Stimulated activated CD4-positive, alpha-beta T cell treated with anti-CD3 and anti-CD28 coated beads, Interleukin-15, amount 100 ng/mL, for 24 hours (primary cell): ENCODE data around the gene CDC40.
A peak's percentile ranks its signal among the peaks of the same experiment; 100 is the strongest.
"Not testable (repeated sequence)": the region's sequence is repeated elsewhere in the genome, so short reads cannot be mapped to it uniquely, and the experiment has no call there.

Source experiments
- DNase-seq: peaks from one replicate; pipeline ENCODE4 v3.0.0-alpha.2; 2020

The CDC40 gene

DNA sequence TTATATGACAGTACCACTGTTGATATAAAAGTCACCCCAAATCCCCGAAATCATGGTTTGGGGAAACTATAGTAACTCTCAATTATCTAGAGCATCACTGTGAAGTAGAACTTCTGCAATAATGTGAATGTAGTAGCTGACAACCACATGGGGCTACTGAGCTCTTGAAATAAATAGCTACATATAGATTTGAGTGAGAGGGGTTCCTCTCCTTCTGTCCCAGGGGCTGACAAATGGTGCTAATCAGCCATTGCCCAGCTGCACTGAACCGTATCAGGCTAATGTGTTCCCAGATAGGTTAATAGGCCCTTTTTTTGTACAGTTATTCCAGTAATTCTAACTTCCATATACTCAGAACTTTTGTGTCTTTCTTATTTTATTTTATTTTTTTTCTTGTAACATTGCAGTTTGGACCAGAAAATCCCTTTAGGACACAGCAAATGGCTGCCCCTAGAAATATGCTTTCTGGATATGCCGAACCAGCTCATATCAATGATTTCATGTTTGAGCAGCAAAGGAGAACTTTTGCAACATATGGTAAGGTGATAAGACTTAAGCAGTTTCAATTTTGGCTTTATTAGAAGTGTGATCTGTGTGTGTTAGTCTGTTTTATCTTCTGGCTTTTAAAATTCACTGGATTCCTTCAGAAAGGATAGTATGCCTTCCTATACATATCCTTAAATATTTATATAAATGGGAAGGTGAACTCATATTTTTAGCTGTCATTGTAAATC, 21.1 kb downstream of the CDC40 start:
- DNase-seq: no peak

DNA sequence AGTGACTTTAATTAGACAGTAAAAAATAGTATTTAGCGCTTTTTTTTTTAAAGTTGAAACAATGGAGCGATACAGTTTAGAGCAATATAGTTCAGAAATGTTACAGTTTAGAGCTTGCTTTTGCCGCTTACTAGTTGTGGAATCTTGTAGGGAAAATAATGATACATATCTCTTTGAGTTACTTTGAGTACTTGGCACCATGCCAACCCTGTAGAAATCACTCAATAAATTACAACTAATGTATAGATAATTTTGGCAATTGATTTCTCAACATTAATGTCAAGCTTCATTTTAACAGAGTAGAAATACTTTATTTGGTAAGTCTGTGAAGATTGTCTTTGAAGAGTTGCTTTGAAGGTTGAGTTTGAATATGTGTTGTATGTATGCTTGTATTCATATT, 27.4 kb downstream of the CDC40 start:
- DNase-seq: no peak

DNA sequence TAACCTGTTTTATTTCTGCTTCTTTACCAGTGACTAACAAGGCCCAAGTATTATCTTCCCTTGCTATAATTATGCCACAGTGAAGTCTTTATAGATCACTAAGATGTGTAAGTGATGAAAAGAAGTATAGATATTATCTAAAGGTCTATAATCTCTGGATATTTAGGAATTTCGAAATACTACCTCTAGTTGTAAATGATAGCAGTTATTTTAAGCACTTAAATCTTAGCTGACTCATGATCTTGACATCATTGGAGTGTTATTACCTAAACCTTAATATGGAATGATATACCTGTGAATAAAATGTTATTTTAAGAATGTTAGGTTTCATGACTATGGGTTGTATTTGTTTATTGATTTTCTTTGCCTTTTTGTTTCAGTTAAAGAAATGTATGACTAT, 31.5 kb downstream of the CDC40 start:
- DNase-seq: no peak

DNA sequence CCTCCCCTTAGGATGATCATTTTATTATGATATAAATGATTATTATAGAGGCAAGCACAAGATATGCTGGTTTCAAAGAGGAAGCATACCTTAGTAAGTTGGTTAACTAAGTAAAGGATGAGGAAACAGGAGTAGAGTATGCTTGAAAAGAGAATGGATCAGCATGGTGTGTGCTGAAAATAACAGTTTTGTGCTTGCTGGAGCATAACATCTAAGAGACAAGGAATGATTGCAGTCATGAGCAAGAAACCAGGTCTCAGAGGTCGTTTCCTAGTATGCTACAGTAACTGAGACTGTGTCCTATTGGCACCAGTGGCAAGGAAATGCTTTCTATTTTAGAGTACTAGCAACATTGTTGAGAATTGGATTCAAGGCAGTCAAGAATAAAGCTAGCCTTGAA, 34.1 kb downstream of the CDC40 start:
- DNase-seq: no peak

DNA sequence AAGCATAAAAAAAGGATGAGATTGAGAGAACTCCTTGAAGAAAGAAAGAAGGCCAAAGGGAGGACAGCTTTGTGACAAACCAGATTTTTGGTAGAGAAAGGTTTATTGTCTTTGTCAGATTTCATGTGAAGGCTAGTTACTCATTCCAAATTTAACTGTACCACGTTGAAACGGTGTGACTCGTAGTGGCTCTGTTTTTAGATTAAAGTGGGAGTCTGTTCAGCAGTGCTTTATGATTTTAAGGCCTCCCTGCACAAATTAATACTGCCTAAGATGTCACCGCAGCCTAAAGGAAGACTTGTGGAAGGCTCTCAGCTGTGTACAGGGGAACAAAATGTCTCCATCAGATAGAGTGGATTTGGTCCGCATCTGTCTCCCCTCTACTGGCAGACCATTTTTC, 35.9 kb downstream of the CDC40 start:
- no peak for DNase-seq

DNA sequence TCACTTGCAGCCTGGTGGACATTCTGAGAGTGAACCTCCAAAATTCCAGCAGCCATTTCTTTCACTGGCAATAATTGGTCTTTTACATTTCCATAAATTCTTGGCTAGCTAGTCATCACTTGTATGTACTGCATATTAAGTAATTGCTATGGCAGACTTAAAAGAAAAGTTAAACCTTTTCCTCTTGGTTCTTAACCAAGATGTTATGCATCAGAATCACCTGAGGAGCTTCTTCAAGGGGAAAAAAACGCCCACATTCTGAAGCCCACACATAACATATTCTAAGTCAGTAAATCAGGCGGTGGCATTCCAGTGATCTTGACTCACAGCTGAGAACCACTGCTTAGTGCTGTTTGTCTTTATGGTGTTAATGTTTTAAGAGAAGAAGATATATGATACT, 37.0 kb downstream of the CDC40 start:
- DNase-seq: no peak

DNA sequence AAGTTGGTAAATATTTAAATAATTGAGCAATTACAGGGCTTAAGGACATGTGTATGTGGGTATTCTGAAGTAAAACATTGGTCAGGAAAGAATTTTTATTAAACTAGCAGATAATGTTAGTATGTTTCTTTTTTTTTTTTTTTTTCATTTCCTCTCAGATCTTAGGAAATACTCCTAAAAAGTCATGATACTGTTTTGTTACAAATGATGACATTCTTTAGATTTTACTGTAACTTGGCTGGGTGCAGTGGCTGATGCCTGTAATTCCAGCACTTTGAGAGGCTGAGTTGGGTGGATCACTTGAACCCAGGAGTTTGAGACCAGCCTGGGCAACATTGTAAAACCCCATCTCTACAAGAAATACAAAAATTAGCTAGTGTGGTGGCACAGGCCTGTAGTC, 41.5 kb downstream of the CDC40 start:
- no peak for DNase-seq

DNA sequence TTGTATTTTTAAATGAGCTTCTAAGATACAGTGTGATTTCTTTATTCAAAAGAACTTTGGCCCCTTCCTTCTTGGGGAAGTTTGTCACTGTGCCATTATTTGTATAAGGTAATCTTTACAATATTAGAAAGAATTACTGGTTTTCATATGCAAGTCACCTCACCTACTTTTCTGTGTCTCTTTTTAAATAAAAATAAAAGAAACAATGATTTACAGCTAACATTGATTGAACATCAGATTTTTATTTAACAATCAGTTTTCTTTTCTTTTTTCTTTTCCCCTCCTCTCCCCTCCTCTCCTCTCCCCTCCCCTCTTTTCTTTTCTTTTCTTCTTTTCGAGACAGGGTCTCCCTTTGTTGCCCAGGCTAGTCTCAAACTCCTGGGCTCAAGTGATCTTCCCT, 46.0 kb downstream of the CDC40 start:
- DNase-seq: no peak

DNA sequence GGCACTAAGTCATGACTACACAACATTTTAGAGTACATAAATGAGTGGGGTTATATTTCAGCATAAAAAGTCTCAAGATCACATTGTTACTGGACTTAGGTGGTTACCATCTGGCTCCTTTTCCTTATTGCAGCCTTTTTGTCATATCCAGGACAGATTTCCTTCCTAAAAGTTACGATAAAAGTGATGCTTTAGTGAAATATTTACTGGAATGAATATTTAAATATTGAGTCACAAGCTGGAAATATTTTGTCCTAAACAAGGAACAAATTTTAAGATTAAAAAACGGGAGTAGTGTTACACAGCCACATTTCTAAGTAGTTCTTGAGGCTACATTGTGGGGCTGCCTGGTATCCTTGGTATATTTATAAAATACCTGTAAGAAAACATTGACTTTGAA, 52.2 kb downstream of the CDC40 start:
- DNase-seq: no peak

DNA sequence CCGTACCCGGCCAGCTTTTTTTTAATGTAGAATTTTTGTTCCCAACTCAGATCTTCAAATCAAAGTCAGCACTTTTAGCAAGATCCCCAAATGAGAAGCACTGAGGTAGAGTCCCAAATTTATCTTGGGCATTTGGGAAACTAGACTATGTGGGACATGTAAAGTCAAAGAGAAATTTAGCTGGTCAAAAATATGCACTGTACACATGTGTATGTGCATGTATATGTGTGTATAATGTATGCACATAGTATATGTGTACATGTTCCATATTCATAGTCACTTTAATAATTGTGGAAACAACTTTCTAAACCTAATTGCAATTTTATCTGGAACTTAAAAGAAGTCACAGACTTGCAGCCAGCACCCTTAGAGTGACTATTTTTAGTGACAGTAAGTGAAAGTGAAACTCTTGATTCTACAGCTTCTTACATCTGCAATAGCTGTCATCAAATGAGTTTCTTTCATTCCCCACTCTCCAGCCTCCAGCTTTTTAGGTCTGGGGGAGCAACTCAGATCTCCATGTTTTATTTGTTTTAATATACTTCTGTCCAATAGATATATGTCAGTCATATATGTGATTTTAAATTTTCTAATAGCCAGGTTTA, 53.6 kb downstream of the CDC40 start:
- no peak for DNase-seq

DNA sequence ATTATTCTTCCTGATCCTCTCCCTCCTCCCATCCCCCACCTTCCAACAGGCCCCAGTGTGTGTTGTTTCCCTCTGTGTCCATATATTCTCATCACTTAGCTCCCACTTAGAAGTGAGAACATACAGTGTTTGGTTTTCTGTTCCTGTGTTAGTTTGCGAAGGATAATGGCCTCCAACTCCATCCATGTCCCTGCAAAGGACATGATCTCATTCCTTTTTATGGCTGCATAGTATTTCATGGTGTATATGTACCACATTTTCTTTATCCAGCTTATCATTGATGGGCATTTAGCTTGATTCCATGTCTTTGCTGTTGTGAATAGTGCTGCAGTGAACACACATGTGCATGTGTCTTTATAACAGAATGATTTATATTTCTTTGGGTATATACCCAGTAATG, 55.8 kb downstream of the CDC40 start:
- DNase-seq: not testable (repeated sequence)

DNA sequence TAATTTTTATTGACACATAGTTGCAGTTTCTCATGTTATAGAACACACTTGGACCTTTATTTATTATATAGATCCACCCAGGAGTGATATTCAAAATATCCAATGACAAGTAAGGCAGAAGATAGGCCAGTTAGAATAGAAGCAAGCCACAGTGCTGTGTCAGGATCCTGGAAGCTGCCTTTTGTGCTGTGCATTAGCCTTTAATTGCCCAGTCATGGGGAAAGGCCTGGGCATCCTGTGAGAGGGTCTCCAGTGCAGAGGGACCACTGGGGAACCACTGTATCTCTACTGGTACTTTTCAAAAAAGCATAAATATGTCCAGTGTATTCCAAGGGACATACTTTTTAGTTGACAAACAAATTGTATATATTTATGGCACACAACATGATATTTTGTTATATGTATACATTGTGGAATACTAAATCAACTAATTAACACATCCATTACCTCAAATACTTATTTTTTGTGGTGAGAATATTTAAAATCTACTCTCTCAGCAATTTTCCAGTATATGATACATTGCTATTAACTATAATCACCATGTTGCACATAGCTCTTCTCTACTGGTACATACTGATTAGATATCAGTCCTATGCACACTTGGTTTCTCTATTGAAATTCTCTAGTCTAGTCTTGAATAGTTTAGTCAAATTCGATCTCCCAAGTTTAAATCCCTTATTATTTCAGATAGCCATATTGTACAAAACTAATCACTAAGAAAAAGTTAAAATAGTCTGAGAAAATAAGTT, 59.5 kb downstream of the CDC40 start:
- no peak for DNase-seq

DNA sequence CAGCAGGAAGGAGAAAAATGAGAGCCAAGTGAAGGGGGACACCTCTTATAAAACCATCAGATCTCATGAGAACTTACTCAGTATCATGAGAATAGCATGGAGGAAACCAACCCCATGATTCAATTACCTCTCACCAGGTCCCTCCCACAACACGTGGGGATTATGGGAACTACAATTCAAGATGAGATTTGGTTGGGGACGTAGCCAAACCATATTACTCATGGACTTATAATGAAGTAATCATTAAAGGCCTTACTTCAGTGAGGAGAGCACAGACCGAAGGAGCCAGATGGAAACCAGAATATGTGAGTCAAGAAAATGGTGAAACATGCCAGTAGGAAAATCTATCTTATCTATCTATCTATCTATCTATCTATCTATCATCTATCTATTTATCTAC, 64.4 kb downstream of the CDC40 start:
- DNase-seq: not testable (repeated sequence)

DNA sequence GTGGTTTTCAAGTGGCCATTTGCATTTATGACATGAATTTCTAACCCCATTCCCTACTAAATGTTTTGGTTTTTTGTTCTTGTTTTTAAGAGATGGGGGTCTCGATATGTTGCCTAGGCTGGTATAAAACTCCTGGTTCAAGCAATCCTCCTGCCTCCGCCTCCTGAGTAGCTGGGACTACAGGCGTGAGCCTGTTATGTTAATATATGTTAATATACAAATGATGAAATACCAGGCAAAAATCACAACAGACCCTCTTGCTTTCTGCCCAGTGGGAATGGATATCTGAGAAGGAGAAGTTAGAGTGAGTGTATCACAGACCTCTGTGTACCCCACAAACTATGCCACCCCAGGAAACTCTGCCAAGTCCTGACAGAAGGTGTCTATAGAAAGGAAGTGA, 66.2 kb downstream of the CDC40 start:
- DNase-seq: no peak

DNA sequence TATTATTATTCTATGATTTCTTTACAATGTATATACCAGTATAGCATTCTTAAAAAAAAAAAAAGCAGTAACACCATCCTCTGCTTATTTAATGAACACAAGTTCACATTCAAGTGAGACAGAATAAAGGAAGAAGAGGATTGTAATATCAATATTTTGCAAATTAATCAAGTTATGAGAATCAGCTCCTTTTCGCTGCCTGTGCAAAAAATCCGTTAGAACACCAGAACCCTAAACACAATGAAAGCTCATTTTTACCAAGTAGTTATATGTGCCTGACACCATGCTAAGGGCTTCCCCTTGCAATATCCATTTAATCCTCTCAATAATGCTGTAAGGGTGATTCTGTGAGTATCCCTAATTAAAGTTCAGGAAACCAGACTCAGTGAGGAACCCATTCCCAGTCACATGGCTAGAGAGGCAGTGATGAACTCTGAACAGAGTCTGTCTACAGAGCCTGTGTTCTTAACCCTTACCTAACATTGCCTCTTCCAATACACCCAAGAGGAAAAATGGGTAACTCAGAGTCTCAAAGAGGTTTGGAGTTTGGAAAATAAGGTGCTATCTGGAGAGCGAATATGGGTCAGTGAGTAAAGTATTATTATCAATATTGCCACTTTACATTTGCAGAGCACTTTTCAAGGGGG, 66.8 kb downstream of the CDC40 start:
- DNase-seq: no peak

DNA sequence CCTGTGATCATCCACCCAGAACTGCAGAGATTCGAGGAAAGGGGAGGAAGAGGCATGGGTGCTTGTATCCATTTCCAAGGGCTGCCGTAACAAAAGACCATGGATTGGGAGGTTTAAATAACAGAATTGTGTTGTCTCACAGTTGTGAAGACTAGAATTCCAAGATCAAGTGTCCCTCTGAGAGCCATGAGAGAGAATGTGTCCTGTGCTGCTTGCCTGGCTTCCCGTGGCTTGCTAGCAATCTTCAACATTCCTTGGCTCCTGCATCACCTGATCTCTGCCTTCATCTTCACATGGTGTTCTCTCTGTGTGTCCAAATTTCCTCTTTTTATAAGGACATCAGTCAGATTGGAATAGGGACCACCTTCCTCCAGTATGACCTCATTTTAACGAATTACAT, 69.8 kb downstream of the CDC40 start:
- DNase-seq: no peak

DNA sequence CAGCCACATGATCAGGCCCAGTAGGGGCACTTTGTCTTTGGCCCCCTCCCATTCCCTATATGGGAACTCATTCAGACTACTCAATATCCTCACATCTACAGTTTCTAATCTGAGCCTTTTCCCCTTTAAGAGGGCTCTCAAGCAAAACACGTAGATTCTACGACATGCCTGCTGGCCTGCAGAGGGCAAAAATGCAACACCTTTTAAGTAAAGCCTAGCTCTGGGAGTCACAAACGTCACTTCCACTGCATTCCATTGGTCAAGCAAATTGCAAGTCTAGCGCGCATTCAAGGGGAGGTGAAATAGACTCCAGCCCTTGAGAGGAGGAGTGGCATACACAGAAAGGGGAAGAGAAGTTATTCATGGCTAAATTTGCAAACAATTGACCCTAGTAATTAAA, 70.6 kb downstream of the CDC40 start:
- DNase-seq: no peak

DNA sequence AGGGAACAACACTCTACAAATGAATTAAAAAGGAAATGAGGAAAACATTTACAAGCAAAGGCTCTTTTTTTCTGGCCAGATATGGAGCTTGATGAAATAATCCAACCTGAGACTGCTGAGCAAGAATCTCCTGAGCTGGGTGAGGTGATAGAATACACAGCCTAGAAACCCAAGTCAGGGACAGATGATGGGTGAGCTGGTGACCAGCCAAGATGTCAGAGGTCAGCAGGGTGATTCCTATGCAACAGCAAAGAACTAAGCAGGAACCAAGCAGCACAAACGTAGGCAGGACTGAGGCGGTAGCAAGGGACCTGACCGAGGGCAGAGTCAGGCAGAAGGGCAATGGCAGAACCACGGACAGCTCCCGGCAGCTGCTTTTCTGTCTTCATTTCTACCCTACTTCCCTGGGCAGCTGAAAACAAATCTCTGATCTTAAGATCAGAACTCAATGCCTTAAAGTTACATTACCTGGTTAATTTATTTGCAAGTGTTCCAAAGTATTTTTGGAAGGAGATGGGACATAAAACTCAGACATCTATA, 75.1 kb downstream of the CDC40 start:
- peak; percentile 3 for DNase-seq

DNA sequence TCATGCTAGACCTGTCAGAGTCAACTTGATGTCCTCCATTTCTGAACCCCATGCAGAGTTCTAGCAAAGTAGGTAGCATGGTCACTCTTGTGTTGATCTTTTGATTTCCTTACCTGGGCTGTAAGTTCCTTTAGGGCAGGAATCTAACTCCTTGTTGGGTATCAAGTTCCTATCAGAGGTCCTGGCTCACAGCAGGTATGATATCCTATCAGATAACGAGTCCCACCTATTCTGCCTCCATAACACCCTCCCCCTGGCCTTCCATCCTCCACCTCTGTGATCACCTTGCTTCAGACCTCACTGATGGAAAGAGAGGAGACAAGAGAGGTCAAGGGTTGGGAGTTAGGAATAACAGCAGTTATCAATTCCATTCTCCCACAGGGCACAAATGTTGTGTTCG, 76.1 kb downstream of the CDC40 start:
- no peak for DNase-seq

DNA sequence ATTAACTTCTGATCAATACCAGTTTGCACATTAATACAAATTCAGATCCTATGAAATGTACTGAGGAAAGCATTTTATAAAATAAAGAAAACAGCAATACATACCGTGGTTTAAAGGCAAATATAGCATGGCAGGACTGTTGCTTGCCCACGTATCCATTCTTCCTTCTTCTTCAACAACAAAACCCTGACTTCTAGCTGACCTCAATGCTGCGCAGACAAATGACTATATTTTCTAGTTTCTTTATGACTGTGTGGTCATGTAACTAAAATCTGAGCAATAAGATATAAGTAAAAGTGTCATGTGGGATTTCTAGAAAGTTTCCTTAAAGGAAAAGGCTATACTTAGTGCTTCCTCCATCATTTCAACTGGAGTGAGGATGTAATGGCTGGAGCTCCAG, 85.0 kb downstream of the CDC40 start:
- DNase-seq: no peak

DNA sequence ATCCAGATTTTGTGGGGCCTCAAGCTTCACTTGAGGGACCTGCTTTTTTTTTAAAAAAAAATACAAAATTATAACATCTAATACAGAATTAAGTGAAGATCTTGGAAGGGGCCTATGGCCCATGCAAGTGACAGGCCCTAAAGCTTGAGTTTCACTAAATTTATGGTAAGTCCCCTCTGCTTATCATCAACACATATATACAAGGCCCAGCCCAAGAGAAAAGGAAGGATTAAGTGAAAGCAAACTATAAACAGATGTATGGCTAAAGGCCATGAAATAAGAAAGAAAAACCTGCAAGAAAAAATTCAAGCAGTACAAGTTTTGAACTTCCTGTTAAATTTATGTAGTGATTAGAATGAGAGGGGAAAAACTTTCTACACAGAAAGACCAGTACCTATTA, 86.8 kb downstream of the CDC40 start:
- DNase-seq: no peak

DNA sequence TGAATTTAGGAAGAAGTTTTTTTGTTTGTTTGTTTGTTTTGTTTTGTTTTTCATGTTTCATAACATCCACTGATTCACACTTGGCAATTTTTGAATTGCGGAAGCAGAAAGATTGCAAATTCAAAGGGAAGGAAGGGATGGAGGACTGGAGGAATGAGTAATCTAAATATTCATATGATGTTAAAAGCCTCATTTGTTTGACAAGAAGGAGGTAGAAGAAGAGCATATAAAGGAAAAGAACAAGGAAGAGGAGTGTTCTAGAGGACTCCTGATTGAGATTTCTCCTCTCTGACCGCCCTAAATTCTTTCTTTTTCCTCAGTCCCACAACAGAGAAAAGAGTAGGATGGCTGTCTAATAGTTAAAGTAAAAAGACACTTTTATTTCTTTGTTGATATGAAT, 89.4 kb downstream of the CDC40 start:
- no peak for DNase-seq

DNA sequence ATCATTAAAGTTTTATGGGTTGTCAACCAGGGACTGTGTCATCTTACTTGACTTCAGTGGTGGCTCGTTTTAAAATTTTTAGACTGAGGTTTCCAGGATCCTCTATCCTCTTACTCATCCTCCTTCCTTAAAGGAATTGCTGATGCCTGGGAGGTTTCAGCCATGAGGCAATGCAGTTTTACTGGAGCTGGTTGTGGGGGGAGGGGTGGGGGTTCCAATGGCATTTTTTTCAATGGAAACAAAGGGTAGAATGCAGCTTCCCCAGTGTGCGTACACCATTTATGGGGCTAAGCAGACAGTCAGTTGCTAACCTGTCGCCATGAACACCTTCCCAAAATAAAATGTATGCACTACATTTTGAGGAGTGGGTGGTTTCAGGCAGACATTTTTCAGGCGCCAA, 89.9 kb downstream of the CDC40 start:
- no peak for DNase-seq

DNA sequence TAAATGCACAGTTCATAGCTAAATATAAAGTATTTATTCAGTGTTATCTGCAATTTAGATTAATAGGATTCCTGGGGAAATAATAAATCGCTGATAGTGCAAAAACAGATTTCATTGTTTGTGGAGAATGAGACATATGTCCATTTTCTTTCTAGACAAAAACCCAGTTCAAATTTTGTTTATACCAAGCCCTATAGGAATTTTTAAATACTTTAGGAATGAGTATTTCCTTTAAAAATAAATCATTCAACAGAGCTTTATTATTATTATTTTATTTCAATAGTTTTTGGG, 91.5 kb downstream of the CDC40 start:
- DNase-seq: no peak
